GM12878 (cell line): Measurements from ENCODE around the gene VPS52.

ENCODE experiments used
- CTCF ChIP-seq, 3 experiments: IDR thresholded peaks in 2 of 3; conservative IDR thresholded peaks in 1 of 3; 2 replicates each; pipeline ENCODE4 v1.5.1; 2011; ENCODE audit warnings: low read depth in 3 of 3, low read length in 3 of 3, mild to moderate bottlenecking in 3 of 3, control low read depth in 2 of 3, moderate library complexity in 2 of 3, inconsistent platforms in 1 of 3, mixed read lengths in 1 of 3; ENCODE audit not compliant: control insufficient read depth in 2 of 3, insufficient read depth in 1 of 3; ENCODE audit errors: extremely low read depth in 1 of 3
- NKRF ChIP-seq: fragments of 450-650 bp; conservative IDR thresholded peaks from 2 replicates; pipeline ENCODE4 v1.6.1; 2017; ENCODE audit warnings: mild to moderate bottlenecking, moderate library complexity
- RCOR1 ChIP-seq: conservative IDR thresholded peaks from 2 replicates; pipeline ENCODE4 v1.6.1; 2012; ENCODE audit warnings: low read depth, low read length, improper control_type of control experiment
- SIN3A ChIP-seq: IDR thresholded peaks from 2 replicates; pipeline ENCODE4 v1.6.1; 2012; ENCODE audit warnings: low read depth, low read length, improper control_type of control experiment

- TF ChIP-seq SIN3A (no peak), NKRF (no peak), CTCF (IDR thresholded peaks at IDR 0.05 in 2 of 3, conservative IDR thresholded peaks at IDR 0.05 in 1 of 3; ENCODE audit: control insufficient read depth in 2 of 3, extremely low read depth in 1 of 3, insufficient read depth in 1 of 3, low read depth in 3 of 3, low read length in 3 of 3) (no peak), RCOR1 (no peak)
Measured at GRCh38 chr6:33217681-33218080, 54.0 kb downstream of the VPS52 start.
